NCI-H524 (cell line): ENCODE measurements around the gene DUSP6.
A peak's percentile ranks its signal among the peaks of the same experiment; 100 is the strongest.

Experiments
- DNase-seq, 2 experiments: peaks; one replicate each; lab custom pipeline; 2025; lab: John Stamatoyannopoulos, UW

Gene DUSP6, protein sequence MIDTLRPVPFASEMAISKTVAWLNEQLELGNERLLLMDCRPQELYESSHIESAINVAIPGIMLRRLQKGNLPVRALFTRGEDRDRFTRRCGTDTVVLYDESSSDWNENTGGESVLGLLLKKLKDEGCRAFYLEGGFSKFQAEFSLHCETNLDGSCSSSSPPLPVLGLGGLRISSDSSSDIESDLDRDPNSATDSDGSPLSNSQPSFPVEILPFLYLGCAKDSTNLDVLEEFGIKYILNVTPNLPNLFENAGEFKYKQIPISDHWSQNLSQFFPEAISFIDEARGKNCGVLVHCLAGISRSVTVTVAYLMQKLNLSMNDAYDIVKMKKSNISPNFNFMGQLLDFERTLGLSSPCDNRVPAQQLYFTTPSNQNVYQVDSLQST

GRCh38 chr12:89352492-89353187, at the start of gene DUSP6:
DUSP6 (minus strand) TSS chr12:89352501; CDS start chr12:89352039, 462 bp downstream.
- DNase-seq: peak; percentile 97 to 98

DNA sequence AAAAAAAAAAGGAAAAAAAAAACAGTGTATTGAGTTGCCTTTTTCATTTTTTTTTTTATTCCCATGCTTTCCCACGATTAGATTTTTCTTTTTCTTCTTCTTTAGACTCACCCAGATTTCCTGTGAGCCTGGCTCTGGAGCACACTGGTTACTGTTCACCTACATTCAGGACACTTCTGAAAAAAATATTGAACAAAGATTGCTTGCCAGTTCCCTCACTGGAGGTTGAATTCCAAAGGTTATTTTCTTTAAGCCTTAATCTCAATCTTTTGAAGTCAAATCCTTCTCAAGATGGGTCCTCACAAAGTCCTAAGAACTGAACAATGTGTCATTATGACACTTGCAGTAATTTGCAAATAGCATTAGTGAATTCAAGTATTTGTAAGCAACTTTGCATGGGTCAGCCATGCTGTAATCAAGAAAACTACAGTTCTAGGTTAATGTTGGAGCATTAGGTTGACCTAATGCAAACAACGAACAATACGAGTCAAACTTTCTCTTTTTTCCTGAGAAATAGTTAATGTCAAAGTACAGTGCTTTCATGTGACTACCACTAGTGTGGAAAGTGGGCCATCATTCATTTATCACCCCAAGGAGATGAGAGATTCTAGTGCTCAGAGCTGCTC, 49.2 kb upstream of the DUSP6 start:
- no peak for DNase-seq

- DNase-seq: no peak
Measured at GRCh38 chr12:89400415-89400814, 48.1 kb upstream of the DUSP6 start.

- no peak for DNase-seq
Measured at GRCh38 chr12:89395712-89396111, 43.4 kb upstream of the DUSP6 start.

GRCh38 chr12:89393551-89394121, 41.3 kb upstream of the DUSP6 start:
- no peak for DNase-seq

DNA sequence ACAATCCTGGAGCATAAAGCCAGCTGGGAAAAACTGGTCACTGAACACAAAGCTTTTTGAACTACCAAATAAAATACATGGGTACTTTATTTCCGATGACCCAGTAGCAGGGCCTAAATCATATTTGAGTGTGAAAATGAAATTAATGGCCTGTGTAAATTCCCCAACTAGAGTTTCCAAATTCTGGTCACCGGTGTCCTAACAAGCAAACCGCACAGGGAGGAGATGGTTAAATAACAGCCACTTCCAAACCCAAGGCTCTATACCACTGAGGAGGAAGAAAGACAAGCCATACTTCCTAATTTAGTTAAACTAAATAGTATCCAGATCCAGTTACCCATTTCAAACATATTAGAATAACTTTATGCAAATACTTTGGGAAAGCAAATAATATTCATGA, 40.1 kb upstream of the DUSP6 start:
- DNase-seq: no peak

GRCh38 chr12:89391726-89392336, 39.5 kb upstream of the DUSP6 start:
- no peak for DNase-seq

DNA sequence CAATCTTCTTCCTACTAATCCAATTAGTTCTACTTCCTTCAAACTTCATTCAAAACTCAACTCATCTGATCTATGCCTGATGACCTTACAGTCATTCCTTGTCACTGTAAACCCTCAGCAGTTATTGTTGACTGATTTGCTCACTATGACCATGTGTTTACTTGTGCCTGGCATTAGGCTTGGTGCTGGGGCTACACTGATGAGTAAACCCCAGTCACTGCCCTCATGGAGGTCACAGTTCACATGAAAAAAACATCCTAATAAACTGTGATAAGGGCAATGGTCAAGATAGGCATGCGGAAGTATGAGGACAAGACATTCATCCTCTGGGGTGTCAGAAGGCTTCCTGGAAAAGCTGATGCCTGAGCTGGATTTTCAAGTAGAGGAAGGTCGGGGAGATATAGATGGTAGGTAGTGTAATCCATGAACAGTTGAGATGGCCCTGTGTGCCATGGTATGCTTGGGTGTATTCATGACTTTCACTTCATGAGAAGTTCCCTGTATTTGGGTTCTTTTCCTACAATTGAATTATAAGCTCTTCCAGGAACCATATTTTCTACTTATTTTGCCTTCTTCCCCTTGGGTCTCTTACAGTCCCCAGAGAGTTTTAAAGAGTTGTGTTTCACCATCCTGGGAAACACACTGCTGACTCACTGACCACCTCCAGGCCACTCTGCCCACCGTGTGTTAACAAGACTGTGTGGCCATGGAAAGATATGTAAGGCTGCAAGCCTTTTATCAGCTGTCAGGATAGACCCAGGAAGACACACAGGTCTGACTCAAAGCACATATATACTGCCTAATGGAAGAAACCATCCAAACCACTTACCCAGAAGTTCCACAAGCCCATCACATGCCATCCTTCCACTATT, 38.7 kb upstream of the DUSP6 start:
- DNase-seq: no peak

- no peak for DNase-seq
Measured at GRCh38 chr12:89389755-89390661, 37.7 kb upstream of the DUSP6 start.

- no peak for DNase-seq
Measured at GRCh38 chr12:89386138-89386537, 33.8 kb upstream of the DUSP6 start.

- no peak for DNase-seq
Measured at GRCh38 chr12:89384807-89385206, 32.5 kb upstream of the DUSP6 start.

DNA sequence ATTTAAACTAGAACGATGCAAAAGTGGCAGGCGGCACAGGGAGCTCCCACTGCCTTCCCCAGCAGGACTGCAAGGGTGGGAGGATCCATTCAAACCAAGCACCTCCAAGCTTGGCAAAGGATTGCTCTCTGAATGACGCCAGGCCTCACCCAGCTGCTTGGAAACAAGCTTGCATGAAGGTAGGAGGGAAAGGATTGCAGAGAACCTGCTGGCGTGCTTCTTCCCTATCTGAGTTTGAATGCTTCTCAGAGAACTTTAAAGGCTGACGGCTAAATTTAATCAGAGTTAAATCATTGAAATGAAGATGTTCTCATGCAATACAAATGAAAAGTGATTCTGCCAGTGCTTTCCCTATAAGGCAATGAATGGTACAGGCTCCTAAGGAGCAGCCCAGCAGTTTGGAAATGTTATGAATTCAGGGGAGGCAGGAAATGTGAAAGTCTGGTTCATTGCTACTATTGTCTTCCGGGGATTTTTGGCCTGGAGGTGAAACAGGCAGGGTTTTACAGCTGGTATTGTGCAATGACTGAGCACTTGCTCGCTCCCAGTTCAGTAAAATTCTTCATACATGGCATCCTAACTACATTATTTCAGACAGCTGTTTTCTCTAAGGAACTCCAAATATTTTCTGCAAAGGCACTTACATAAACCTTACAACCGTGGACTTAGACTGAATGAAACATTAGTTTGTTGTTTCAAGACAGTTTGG, 31.9 kb upstream of the DUSP6 start:
- no peak for DNase-seq

DNA sequence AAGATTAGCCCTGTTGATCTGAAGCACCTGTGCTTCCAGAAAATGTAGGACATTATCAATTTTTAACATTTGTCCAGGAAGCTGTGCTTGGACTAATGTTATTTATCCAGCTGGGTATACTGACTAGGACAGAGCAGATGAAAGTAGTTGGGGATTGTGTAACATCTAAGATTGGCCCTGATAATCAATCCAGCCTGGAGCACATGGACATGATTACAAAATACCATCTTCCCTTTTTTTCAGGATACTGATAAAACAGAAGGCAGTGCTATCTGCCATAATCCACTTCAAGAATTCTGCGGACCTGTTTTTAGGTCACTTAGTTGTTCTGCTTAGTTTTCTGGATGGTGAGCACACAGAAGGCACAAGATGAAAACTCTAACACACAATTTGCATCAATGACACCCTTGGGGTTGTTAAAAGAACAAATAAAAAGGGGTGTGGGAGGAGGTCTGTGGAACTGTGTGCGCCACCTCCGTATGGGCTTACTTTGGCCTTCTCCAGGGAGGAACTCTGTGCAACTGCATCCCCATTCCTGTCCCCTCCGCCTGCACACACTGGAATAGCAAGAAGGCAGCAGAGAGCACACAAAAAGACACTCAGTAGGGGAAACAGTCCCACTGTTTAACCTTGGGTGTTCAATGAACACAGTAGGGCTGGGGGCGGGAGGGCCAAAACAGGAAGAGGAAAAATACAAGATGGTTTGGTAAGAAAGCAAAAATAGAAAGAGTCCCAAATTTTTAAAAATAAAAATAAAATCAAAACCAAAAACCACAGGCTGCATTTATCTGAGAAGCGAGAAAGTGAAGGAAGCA, 31.1 kb upstream of the DUSP6 start:
- no peak for DNase-seq

DNA sequence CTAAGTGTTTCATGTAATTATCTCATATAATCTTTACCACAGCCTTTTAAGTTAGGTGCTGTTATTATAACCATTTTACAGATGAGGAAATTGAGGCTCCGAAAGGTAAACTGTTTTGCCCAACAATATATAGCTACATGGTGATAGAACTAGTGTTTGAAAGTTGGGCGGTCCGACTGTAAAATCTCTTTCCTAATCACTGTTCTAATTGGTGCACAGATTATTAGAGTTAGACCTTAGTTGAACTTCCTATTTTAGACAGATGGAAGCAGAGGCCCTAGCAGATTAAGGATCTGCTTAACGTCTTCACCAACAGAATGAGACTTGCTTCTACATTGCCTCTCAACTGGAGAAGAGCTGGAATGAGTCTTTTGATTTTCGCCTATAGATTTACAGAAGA, 30.0 kb upstream of the DUSP6 start:
- DNase-seq: no peak

DNA sequence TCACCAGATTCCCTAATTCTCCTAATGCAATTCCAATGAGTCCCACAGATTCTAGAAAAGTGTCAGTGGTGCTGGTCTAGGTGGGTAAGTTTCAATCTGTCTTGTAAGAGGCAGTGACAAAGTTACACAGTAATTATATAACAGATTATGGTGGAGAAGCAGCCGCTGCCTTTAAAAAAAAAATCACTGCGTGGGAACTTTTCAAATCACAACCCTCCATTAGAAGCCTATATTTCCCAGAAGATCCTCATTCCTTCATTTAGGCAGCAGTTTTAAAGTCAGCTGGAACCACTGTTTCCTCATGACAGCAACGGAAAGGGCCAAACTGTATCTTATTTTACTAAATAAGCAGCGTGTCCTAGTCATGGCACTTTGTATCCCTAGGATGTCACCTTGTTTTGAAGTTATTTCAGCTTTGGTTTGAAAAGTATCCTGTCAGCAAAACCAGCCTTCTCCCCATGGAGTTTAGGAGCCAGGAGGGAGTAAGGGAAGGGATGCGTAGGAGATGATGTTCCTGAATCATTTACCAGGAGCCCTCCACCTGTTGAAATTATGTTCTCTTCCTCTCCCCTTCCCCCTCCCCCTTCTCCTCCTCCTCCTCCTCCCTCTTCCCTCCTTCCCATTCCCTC, 27.7 kb upstream of the DUSP6 start:
- no peak for DNase-seq

GRCh38 chr12:89379148-89379838, 27.0 kb upstream of the DUSP6 start:
- no peak for DNase-seq

DNA sequence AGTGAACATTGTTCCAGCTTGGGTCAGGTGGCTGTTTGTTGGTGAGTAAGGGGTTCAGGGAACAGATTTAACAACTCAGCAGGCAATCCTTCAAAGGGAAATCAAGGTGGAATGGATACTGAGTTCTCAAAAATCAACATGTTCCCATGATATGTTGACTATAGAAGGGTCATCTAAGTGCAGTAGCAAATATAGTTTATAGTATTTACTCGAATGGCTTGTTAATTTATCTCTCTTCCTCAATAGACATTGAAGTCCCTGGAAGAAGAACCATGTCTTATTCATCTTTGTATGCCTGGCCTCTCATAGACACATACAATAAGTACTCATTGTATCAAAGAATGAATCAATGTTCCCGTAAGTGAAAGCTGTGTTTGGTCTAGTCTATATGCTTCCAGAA, 24.5 kb upstream of the DUSP6 start:
- no peak for DNase-seq

DNA sequence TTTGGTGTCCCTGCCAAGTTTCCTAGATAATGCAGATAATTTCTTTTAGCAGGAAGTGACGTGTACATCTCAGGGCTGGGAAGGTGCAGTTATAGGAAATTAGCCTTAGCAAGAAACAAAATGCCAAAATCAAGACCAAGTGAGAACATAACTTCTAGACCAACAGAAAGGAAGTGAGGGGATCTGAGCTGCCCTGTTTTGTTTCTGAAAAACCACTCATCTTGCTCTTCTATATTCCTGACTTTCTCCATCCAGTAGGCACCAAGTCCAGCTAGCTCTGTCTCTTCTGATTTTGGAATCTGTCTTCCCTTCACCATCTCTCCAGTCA, 23.9 kb upstream of the DUSP6 start:
- no peak for DNase-seq
